SH-SY5Y (cell line): ENCODE data around the gene VIL1.

ENCODE experiments used
- GATA2 ChIP-seq: IDR thresholded peaks from 2 replicates; pipeline ENCODE4 v1.6.1; 2011; ENCODE audit warnings: mild to moderate bottlenecking, low read depth, low read length
- GATA3 ChIP-seq: IDR thresholded peaks from 2 replicates; pipeline ENCODE4 v1.6.1; 2011; ENCODE audit warnings: low read depth, mild to moderate bottlenecking, low read length, moderate library complexity

DNA sequence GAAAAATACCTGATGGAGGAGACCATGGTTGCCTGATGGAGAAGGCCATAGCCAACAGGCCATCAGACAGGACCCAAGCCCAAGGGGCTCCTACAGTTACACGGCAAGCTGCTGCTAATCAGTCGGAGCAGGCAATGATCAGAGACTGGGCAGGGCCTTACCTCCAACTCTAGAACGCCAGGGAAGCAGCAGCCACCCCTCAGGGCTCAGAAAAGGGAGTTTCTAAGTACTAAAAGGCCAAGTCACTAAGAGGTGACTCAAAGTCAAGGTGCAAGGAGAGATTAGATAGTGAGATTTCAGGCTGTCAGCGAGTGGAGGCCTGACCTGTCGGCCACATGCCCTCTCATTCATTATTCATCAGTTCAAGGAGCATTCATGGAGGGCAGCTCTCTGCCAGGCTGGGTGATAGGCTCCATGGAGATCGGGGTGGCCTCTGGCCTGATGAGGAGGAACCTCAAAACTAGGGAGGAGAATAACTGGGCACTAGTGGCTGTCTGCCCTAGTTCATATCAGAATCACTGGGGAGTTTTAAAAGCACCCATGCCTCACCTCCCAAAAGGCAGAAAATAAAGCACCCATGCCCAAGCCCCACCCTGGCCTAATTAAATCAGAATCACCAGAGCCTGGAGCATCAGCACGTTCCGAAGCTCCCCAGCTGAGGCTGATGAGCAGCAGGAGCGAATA is 3.6 kb downstream of the VIL1 start:
- no peak for TF ChIP-seq GATA3
- TF ChIP-seq GATA2 = no peak
